GM18951 (cell line): ENCODE results near the gene CEBPB.

Experiments
- POLR2A ChIP-seq: IDR thresholded peaks from 4 replicates; pipeline ENCODE4 v1.6.1; 2011; ENCODE audit warnings: mild to moderate bottlenecking; ENCODE audit not compliant: insufficient read length, insufficient read depth; ENCODE audit errors: extremely low read depth
- in situ Hi-C: fragments of 300-500 bp; cut with MboI; formaldehyde crosslinking; loops from one replicate; pipeline ENCODE4 v1.12.0; 2022; ENCODE audit warnings: low sequenced_read_pairs, mixed read lengths, inconsistent platforms; ENCODE audit not compliant: unreplicated experiment

Gene CEBPB

GRCh38 chr20:50190251-50191064 is at the start of gene CEBPB:
Gene CEBPB (plus strand): TSS chr20:50190830. CDS start chr20:50191034, 204 bp downstream.
- peak; percentile 71 for TF ChIP-seq POLR2A
- in situ Hi-C loops = no loop called here

- in situ Hi-C loops = no loop called here
These were observed 49.5 kb upstream of the CEBPB start for GRCh38 chr20:50141018-50141675.

GRCh38 chr20:50141811-50142561 is 48.6 kb upstream of the CEBPB start:
- TF ChIP-seq POLR2A = no peak

More at GRCh38 chr20:50141018-50141675, 49.5 kb upstream of the CEBPB start:
- TF ChIP-seq POLR2A = no peak

GRCh38 chr20:50142812-50143211 is 47.8 kb upstream of the CEBPB start:
- in situ Hi-C loops = no loop called here
- no peak for TF ChIP-seq POLR2A

More at GRCh38 chr20:50141811-50142561, 48.6 kb upstream of the CEBPB start:
- in situ Hi-C loops = no loop called here

- no peak for TF ChIP-seq POLR2A
- in situ Hi-C loops = no loop called here
These were observed 46.3 kb upstream of the CEBPB start for GRCh38 chr20:50144362-50144761.

- in situ Hi-C loops = no loop called here
- no peak for TF ChIP-seq POLR2A
These were observed 45.1 kb upstream of the CEBPB start for GRCh38 chr20:50145566-50145965.

- TF ChIP-seq POLR2A = no peak
- in situ Hi-C loops = no loop called here
These were observed 44.4 kb upstream of the CEBPB start for GRCh38 chr20:50146214-50146613.

- TF ChIP-seq POLR2A = peak; percentile 39
- in situ Hi-C loops = no loop called here
These were observed 43.6 kb upstream of the CEBPB start for GRCh38 chr20:50146732-50147662.

- no peak for TF ChIP-seq POLR2A
- in situ Hi-C loops = no loop called here
These were observed 41.0 kb upstream of the CEBPB start for GRCh38 chr20:50149481-50150254.

GRCh38 chr20:50151034-50151743 is 39.4 kb upstream of the CEBPB start:
- no peak for TF ChIP-seq POLR2A
- in situ Hi-C loops = no loop called here

- no peak for TF ChIP-seq POLR2A
- in situ Hi-C loops = no loop called here
These were observed 38.1 kb upstream of the CEBPB start for GRCh38 chr20:50152394-50153152.

GRCh38 chr20:50153153-50153499 is 37.5 kb upstream of the CEBPB start:
- no peak for TF ChIP-seq POLR2A
- in situ Hi-C loops = no loop called here
